K562 (cell line): ENCODE results near the gene NQO2. TPM values are rescaled to one million over a fixed set of nuclear protein-coding genes. Genes with fewer than 3 reads are reported as not detected.

ENCODE experiments used
- HEY1 ChIP-seq: fragments of 250-450 bp; sonication (Bioruptor Pico); IDR thresholded peaks from 2 replicates; pipeline ENCODE4 v1.5.0; 2020; ENCODE audit warnings: mild to moderate bottlenecking, moderate library complexity, borderline replicate concordance
- SMAD4 ChIP-seq: fragments of 250-450 bp; sonication (Bioruptor Pico); conservative IDR thresholded peaks from 2 replicates; pipeline ENCODE4 v1.8.0; 2021; ENCODE audit warnings: inconsistent platforms, mild to moderate bottlenecking, moderate library complexity
- TEAD4 ChIP-seq, 2 experiments: sonication (generic) in 1 of 2; formaldehyde crosslinking in 1 of 2; IDR thresholded peaks; 2 replicates each; pipeline versions ENCODE4 v1.6.1 to v1.8.0; 2012 to 2022; ENCODE audit warnings: borderline replicate concordance in 1 of 2, inconsistent platforms in 1 of 2, low read length in 1 of 2, mild to moderate bottlenecking in 1 of 2, missing genetic modification reagents in 1 of 2
- ZNF431 ChIP-seq: sonication (generic); formaldehyde crosslinking; IDR thresholded peaks from 2 replicates; pipeline ENCODE4 v1.8.0; 2022; ENCODE audit warnings: mild to moderate bottlenecking, missing genetic modification reagents
- polyA plus RNA-seq, 8 experiments: library from polyadenylated mRNA; depleted of rRNA in 4 of 8; stranded (reverse) in 5 of 8; unstranded in 3 of 8; fragments of >200 nt; fragmentation: Nextera tagmentation in 2 of 8; fragmentation: Illumina TruSeq in 1 of 8; extraction: Ambion mirVana in 2 of 8; extraction: Trizol in 1 of 8; gene quantifications; 2 replicates each; pipeline versions ENCODE4 v1.2.1 to v1.2.3, GENCODE V29; 2011 to 2014; ENCODE audit warnings: inconsistent platforms in 1 of 8, missing spikeins in 1 of 8
- total RNA-seq, 7 experiments: library from RNA; depleted of rRNA in 6 of 7; stranded (reverse); fragments of >200 nt in 6 of 7; fragmentation: Illumina TruSeq in 2 of 7; extraction: Trizol in 2 of 7; gene quantifications; 2 replicates each; pipeline versions ENCODE4 v1.2.1 to v1.2.3, GENCODE V29; 2011 to 2021; ENCODE audit warnings: low replicate concordance in 1 of 7
- TF ChIP-seq, protein P1 (sequence below): fragments of 200-800 bp; sonication (Bioruptor generic); IDR thresholded peaks from 2 replicates; pipeline ENCODE4 v1.6.1; 2016; ENCODE audit warnings: missing genetic modification characterization, missing compliant biosample characterization
- TF ChIP-seq, protein P2 (sequence below): fragments of 250-450 bp; sonication (Bioruptor Pico); IDR thresholded peaks from 2 replicates; pipeline ENCODE4 v1.5.0; 2021; ENCODE audit warnings: mild to moderate bottlenecking, borderline replicate concordance
- TF ChIP-seq, protein P3 (sequence below): fragments of 200-400 bp; formaldehyde crosslinking; IDR thresholded peaks from 2 replicates; pipeline ENCODE4 v1.6.1; 2017; ENCODE audit warnings: mild to moderate bottlenecking, low read depth, low read length, moderate library complexity
- TF ChIP-seq, protein P4 (sequence below), 2 experiments: fragments of 450-650 bp in 1 of 2; sonication (generic) in 1 of 2; formaldehyde crosslinking; conservative IDR thresholded peaks; 2 replicates each; pipeline versions ENCODE4 v1.4.0 to v1.8.1; 2020 to 2022; ENCODE audit warnings: mild to moderate bottlenecking in 1 of 2, missing genetic modification reagents in 1 of 2
- TF ChIP-seq, protein P5 (sequence below): fragments of 450-650 bp; formaldehyde crosslinking; IDR thresholded peaks from 2 replicates; pipeline ENCODE4 v1.4.0; 2020; ENCODE audit warnings: mild to moderate bottlenecking
- TF ChIP-seq, protein P6 (sequence below): fragments of 450-650 bp; conservative IDR thresholded peaks from 2 replicates; pipeline ENCODE4 v1.6.1; 2016; ENCODE audit warnings: missing genetic modification characterization, low read depth, mild to moderate bottlenecking, control low read depth, missing compliant biosample characterization

NQO2 gene
- total and polyA plus RNA-seq, 9 of the 15 experiments (the other 6 are each of a cell fraction or from before 2014, with no cell fraction given) = 54.6 to 214 (median 116) TPM

DNA sequence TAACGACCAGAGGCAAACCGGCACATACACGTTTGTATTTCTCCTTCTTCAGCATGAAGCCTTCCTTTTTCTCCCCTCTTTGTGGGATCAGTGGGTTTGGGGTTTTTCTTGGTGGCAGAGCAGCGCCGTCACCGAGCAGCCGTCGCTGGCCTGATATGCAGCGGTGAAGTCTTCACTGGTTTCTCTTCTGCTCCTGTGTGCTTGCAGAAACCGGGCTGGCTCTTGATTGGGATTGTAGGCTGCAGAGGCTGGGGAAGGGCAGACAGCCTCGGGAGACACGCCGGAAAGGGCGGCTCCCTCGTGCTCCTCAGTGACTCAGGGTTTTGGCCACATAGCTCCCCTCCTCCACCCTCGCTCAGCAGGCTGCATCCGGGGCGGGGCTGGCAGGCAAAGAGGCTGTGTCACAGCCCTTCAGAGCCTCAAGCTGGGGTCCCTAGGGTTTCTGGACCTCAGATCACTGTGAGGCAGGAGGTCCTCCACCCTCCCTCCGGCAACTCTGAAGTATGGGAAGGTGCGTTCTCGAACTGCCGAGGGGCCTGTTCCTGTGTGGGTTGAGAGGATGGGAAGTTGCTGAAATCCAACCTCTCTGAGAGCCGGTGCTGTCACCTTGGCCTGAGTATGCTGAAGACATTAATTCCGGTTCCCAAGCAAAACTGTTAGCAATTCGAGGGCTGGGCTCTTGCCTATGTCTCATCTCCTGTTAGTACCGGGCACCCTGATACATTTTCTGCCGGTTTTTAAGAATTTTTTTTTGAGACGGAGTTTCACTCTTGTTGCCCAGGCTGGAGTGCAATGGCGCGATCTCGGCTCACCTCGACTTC lies 24.2 kb downstream of the NQO2 start (continued):
- TF ChIP-seq, protein P1, sequence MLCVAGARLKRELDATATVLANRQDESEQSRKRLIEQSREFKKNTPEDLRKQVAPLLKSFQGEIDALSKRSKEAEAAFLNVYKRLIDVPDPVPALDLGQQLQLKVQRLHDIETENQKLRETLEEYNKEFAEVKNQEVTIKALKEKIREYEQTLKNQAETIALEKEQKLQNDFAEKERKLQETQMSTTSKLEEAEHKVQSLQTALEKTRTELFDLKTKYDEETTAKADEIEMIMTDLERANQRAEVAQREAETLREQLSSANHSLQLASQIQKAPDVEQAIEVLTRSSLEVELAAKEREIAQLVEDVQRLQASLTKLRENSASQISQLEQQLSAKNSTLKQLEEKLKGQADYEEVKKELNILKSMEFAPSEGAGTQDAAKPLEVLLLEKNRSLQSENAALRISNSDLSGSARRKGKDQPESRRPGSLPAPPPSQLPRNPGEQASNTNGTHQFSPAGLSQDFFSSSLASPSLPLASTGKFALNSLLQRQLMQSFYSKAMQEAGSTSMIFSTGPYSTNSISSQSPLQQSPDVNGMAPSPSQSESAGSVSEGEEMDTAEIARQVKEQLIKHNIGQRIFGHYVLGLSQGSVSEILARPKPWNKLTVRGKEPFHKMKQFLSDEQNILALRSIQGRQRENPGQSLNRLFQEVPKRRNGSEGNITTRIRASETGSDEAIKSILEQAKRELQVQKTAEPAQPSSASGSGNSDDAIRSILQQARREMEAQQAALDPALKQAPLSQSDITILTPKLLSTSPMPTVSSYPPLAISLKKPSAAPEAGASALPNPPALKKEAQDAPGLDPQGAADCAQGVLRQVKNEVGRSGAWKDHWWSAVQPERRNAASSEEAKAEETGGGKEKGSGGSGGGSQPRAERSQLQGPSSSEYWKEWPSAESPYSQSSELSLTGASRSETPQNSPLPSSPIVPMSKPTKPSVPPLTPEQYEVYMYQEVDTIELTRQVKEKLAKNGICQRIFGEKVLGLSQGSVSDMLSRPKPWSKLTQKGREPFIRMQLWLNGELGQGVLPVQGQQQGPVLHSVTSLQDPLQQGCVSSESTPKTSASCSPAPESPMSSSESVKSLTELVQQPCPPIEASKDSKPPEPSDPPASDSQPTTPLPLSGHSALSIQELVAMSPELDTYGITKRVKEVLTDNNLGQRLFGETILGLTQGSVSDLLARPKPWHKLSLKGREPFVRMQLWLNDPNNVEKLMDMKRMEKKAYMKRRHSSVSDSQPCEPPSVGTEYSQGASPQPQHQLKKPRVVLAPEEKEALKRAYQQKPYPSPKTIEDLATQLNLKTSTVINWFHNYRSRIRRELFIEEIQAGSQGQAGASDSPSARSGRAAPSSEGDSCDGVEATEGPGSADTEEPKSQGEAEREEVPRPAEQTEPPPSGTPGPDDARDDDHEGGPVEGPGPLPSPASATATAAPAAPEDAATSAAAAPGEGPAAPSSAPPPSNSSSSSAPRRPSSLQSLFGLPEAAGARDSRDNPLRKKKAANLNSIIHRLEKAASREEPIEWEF (CRISPR knock-in tag) = no peak
- TF ChIP-seq, protein P2, sequence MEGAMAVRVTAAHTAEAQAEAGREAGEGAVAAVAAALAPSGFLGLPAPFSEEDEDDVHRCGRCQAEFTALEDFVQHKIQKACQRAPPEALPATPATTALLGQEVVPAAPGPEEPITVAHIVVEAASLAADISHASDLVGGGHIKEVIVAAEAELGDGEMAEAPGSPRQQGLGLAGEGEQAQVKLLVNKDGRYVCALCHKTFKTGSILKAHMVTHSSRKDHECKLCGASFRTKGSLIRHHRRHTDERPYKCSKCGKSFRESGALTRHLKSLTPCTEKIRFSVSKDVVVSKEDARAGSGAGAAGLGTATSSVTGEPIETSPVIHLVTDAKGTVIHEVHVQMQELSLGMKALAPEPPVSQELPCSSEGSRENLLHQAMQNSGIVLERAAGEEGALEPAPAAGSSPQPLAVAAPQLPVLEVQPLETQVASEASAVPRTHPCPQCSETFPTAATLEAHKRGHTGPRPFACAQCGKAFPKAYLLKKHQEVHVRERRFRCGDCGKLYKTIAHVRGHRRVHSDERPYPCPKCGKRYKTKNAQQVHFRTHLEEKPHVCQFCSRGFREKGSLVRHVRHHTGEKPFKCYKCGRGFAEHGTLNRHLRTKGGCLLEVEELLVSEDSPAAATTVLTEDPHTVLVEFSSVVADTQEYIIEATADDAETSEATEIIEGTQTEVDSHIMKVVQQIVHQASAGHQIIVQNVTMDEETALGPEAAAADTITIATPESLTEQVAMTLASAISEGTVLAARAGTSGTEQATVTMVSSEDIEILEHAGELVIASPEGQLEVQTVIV = peak; percentile 54; the same call in 1 of the 2 replicates
- TF ChIP-seq, protein P3, sequence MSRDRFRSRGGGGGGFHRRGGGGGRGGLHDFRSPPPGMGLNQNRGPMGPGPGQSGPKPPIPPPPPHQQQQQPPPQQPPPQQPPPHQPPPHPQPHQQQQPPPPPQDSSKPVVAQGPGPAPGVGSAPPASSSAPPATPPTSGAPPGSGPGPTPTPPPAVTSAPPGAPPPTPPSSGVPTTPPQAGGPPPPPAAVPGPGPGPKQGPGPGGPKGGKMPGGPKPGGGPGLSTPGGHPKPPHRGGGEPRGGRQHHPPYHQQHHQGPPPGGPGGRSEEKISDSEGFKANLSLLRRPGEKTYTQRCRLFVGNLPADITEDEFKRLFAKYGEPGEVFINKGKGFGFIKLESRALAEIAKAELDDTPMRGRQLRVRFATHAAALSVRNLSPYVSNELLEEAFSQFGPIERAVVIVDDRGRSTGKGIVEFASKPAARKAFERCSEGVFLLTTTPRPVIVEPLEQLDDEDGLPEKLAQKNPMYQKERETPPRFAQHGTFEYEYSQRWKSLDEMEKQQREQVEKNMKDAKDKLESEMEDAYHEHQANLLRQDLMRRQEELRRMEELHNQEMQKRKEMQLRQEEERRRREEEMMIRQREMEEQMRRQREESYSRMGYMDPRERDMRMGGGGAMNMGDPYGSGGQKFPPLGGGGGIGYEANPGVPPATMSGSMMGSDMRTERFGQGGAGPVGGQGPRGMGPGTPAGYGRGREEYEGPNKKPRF = no peak
- TF ChIP-seq, protein P4, sequence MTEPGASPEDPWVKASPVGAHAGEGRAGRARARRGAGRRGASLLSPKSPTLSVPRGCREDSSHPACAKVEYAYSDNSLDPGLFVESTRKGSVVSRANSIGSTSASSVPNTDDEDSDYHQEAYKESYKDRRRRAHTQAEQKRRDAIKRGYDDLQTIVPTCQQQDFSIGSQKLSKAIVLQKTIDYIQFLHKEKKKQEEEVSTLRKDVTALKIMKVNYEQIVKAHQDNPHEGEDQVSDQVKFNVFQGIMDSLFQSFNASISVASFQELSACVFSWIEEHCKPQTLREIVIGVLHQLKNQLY (CRISPR knock-in tag; conservative IDR thresholded peaks at IDR 0.05) = no peak; a peak in 1 of 4 replicates
- TF ChIP-seq ZNF431 (no peak; the same call in 1 of the 2 replicates), SMAD4 (CRISPR knock-in tag) (peak; percentile 96), TEAD4 (IDR thresholded peaks at IDR 0.05; ENCODE audit: low read length) (peak; percentile 83), TEAD4 (CRISPR knock-in tag; IDR thresholded peaks at IDR 0.05; ENCODE audit: borderline replicate concordance) (no peak), HEY1 (CRISPR knock-in tag) (0 out of 2 replicates have a peak, but pooled peaks have one; percentile 46)
- TF ChIP-seq, protein P5, sequence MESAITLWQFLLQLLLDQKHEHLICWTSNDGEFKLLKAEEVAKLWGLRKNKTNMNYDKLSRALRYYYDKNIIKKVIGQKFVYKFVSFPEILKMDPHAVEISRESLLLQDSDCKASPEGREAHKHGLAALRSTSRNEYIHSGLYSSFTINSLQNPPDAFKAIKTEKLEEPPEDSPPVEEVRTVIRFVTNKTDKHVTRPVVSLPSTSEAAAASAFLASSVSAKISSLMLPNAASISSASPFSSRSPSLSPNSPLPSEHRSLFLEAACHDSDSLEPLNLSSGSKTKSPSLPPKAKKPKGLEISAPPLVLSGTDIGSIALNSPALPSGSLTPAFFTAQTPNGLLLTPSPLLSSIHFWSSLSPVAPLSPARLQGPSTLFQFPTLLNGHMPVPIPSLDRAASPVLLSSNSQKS = no peak
- TF ChIP-seq, protein P6, sequence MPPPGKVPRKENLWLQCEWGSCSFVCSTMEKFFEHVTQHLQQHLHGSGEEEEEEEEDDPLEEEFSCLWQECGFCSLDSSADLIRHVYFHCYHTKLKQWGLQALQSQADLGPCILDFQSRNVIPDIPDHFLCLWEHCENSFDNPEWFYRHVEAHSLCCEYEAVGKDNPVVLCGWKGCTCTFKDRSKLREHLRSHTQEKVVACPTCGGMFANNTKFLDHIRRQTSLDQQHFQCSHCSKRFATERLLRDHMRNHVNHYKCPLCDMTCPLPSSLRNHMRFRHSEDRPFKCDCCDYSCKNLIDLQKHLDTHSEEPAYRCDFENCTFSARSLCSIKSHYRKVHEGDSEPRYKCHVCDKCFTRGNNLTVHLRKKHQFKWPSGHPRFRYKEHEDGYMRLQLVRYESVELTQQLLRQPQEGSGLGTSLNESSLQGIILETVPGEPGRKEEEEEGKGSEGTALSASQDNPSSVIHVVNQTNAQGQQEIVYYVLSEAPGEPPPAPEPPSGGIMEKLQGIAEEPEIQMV (tag) = peak; percentile 69
